ENCODE measurements around the gene DAPK1.

Gene DAPK1

DNA sequence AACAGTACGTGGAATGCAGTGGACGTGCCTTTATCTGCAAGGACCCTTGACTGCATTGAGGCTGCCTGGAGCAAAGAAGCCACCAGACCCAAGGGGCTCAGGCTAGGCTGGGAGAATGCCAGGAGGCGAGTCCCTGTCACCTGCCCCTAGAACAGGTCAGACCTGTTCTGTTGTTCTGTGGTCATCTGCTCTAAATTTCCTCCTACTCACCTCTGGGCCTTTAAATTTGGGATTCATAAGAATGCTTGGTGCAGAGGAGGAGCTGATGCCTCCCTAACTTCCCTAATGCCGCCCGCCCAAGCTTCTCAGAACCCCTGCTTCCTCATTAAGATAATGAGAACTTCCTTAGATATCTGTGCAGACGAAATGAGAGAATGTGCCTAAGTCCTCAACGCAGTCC, 32.0 kb downstream of the DAPK1 start:
- TF ChIP-seq CEBPB (IDR thresholded peaks at IDR 0.05) (no peak), TEAD4 (IDR thresholded peaks at IDR 0.05) (no peak)

DNA sequence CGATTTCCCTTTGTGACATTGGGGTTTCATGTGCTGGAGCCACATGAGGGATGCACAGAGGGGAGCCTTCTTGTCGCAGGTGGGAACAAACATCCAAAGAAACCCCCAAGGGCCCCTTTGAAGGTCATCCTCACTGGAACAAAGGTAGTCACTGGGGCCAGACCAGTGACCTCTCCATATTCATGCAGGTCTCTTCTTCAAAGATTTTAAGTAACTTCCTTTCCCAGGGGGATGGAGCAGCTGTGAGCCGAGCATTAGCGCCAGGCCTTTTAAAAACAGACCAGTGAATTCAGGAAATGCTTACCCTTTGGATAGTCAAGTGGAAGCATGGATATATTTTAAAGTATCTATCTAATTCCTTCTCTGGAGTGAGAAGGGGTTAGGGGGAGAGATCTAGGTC, 33.0 kb downstream of the DAPK1 start:
- TF ChIP-seq TEAD4 (IDR thresholded peaks at IDR 0.05): no peak
- no peak for TF ChIP-seq NFIC (IDR thresholded peaks at IDR 0.05)
- TF ChIP-seq TCF12 (IDR thresholded peaks at IDR 0.05; ENCODE audit: low read depth): no peak

DNA sequence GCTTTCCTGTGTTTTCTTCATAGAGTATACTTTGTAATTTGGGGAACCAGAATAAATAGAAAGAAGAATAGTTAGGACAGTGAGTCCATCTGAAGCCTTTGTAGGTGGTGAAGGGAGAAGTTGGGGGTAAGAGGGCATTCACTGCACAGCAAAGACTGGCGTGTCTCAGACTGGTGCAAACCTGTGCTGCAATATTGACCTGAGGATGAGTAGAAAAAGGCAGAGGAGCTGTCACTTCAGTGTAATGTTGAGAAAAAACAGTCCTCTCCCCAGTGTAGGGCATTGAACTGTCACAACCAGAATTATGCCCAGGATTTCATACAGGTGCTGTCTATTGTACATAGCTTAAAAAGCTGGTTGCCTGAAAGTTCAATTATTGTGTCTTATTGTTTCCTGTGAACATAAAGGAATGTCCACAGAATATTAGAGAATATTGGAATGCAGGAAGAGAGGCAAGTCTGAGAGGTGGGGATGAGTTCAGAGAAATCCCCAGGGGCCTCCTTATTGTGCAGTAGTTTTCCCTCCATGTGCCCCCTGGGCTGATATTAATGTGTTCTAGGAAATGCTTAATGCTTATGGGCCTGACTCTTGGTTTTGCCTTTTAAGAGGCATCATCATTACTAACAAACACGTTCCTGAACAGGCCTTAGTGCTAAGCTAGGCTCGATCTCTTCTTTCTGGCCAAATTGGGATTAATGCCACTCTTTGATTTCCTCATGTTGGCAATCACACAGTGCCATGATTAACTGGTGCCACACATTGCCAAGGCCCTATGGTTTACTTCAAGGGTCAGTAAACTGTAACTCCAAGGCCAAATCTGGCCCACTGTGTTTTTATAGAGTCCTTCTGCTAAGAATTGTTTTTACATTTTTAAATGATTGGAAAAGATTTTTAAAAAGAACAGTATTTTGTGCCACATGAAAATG, 34.0 kb downstream of the DAPK1 start:
- TF ChIP-seq YY1 (IDR thresholded peaks at IDR 0.05; ENCODE audit: low read depth) (no peak), USF1 (IDR thresholded peaks at IDR 0.05) (no peak), EP300 (IDR thresholded peaks at IDR 0.05; ENCODE audit: borderline replicate concordance) (no peak), ZBTB7A (IDR thresholded peaks at IDR 0.05; ENCODE audit: low read depth) (no peak), RAD21 (IDR thresholded peaks at IDR 0.05; ENCODE audit: low read depth) (no peak), MAX (IDR thresholded peaks at IDR 0.05) (no peak), FOXM1 (IDR thresholded peaks at IDR 0.05; ENCODE audit: borderline replicate concordance, low read depth) (no peak), TCF12 (IDR thresholded peaks at IDR 0.05; ENCODE audit: low read depth) (no peak), CEBPB (IDR thresholded peaks at IDR 0.05) (no peak), TAF1 (IDR thresholded peaks at IDR 0.05; ENCODE audit: low read depth) (no peak), TEAD4 (IDR thresholded peaks at IDR 0.05) (no peak), EGR1 (IDR thresholded peaks at IDR 0.05) (no peak), NFIC (IDR thresholded peaks at IDR 0.05) (no peak), CREB1 (IDR thresholded peaks at IDR 0.05; ENCODE audit: low read depth) (no peak)
- TF ChIP-seq, protein P1, sequence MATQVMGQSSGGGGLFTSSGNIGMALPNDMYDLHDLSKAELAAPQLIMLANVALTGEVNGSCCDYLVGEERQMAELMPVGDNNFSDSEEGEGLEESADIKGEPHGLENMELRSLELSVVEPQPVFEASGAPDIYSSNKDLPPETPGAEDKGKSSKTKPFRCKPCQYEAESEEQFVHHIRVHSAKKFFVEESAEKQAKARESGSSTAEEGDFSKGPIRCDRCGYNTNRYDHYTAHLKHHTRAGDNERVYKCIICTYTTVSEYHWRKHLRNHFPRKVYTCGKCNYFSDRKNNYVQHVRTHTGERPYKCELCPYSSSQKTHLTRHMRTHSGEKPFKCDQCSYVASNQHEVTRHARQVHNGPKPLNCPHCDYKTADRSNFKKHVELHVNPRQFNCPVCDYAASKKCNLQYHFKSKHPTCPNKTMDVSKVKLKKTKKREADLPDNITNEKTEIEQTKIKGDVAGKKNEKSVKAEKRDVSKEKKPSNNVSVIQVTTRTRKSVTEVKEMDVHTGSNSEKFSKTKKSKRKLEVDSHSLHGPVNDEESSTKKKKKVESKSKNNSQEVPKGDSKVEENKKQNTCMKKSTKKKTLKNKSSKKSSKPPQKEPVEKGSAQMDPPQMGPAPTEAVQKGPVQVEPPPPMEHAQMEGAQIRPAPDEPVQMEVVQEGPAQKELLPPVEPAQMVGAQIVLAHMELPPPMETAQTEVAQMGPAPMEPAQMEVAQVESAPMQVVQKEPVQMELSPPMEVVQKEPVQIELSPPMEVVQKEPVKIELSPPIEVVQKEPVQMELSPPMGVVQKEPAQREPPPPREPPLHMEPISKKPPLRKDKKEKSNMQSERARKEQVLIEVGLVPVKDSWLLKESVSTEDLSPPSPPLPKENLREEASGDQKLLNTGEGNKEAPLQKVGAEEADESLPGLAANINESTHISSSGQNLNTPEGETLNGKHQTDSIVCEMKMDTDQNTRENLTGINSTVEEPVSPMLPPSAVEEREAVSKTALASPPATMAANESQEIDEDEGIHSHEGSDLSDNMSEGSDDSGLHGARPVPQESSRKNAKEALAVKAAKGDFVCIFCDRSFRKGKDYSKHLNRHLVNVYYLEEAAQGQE (IDR thresholded peaks at IDR 0.05; ENCODE audit: low read depth): no peak

DNA sequence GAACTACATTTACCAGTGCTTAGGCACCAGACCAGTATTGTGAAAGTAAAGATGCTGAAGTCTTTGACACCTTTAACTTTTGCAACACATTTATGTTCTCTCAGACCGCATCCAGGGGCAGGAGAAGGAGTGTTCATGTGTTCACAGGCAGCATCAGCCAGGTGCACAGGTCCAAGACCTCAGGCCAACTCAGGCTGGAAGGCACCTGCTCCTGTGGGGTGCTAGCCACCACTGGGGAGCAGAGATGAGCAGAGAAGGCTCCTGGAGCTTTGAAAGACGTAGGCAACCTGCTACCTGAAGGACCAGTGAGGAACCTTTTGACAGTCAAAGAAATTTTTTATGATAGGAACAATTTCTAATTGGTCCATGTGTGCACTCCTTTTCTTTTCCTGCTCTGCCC, 35.6 kb downstream of the DAPK1 start:
- TF ChIP-seq NFIC (IDR thresholded peaks at IDR 0.05) (no peak), YY1 (IDR thresholded peaks at IDR 0.05; ENCODE audit: low read depth) (no peak), EGR1 (IDR thresholded peaks at IDR 0.05) (no peak), RAD21 (IDR thresholded peaks at IDR 0.05; ENCODE audit: low read depth) (no peak), FOXM1 (IDR thresholded peaks at IDR 0.05; ENCODE audit: borderline replicate concordance, low read depth) (no peak), EP300 (IDR thresholded peaks at IDR 0.05; ENCODE audit: borderline replicate concordance) (no peak), TCF12 (IDR thresholded peaks at IDR 0.05; ENCODE audit: low read depth) (no peak), TEAD4 (IDR thresholded peaks at IDR 0.05) (no peak), ZBTB7A (IDR thresholded peaks at IDR 0.05; ENCODE audit: low read depth) (no peak), USF1 (IDR thresholded peaks at IDR 0.05) (no peak), CREB1 (IDR thresholded peaks at IDR 0.05; ENCODE audit: low read depth) (no peak), CEBPB (IDR thresholded peaks at IDR 0.05) (no peak), TAF1 (IDR thresholded peaks at IDR 0.05; ENCODE audit: low read depth) (no peak), MAX (IDR thresholded peaks at IDR 0.05) (no peak)
- TF ChIP-seq, protein P1 (IDR thresholded peaks at IDR 0.05; ENCODE audit: low read depth): no peak

- TF ChIP-seq USF1 (IDR thresholded peaks at IDR 0.05) (no peak), TEAD4 (IDR thresholded peaks at IDR 0.05) (no peak), EP300 (IDR thresholded peaks at IDR 0.05; ENCODE audit: borderline replicate concordance) (no peak), RAD21 (IDR thresholded peaks at IDR 0.05; ENCODE audit: low read depth) (no peak), YY1 (IDR thresholded peaks at IDR 0.05; ENCODE audit: low read depth) (no peak), FOXM1 (IDR thresholded peaks at IDR 0.05; ENCODE audit: borderline replicate concordance, low read depth) (no peak), CEBPB (IDR thresholded peaks at IDR 0.05) (no peak), NFIC (IDR thresholded peaks at IDR 0.05) (no peak), TAF1 (IDR thresholded peaks at IDR 0.05; ENCODE audit: low read depth) (no peak), EGR1 (IDR thresholded peaks at IDR 0.05) (no peak), ZBTB7A (IDR thresholded peaks at IDR 0.05; ENCODE audit: low read depth) (no peak)
- TF ChIP-seq, protein P1 (IDR thresholded peaks at IDR 0.05; ENCODE audit: low read depth): no peak
Measured at GRCh38 chr9:87534036-87534435, 36.4 kb downstream of the DAPK1 start.

Measured in Ishikawa (cell line).